SK-N-SH (cell line): ENCODE results near the gene ROPN1L.

ENCODE experiments used
- CHD2 ChIP-seq: fragments of 150-350 bp; IDR thresholded peaks from 2 replicates; pipeline ENCODE4 v1.6.1; 2018; ENCODE audit warnings: low read length; ENCODE audit not compliant: partially characterized antibody
- CTCF ChIP-seq: fragments of 200-600 bp; sonication (generic); IDR thresholded peaks from 2 replicates; pipeline ENCODE4 v1.6.1; 2017; ENCODE audit warnings: antibody characterized with exemption, mild to moderate bottlenecking, moderate library complexity
- ELF1 ChIP-seq: IDR thresholded peaks from 2 replicates; pipeline ENCODE4 v1.4.0; 2012
- MAX ChIP-seq: IDR thresholded peaks from 2 replicates; pipeline ENCODE4 v1.4.0; 2012; ENCODE audit warnings: low read depth
- PBX3 ChIP-seq: IDR thresholded peaks from 2 replicates; pipeline ENCODE4; 2012
- POLR2AphosphoS5 ChIP-seq: IDR thresholded peaks from 2 replicates; pipeline ENCODE4 v1.6.1; 2012; ENCODE audit warnings: low read depth, low read length
- RAD21 ChIP-seq: IDR thresholded peaks from 2 replicates; pipeline ENCODE4 v1.6.1; 2012; ENCODE audit warnings: mild to moderate bottlenecking, low read length
- SIN3A ChIP-seq: IDR thresholded peaks from 2 replicates; pipeline ENCODE4 v1.6.1; 2012; ENCODE audit warnings: low read depth, mild to moderate bottlenecking, low read length, moderate library complexity, borderline replicate concordance
- TAF1 ChIP-seq: IDR thresholded peaks from 2 replicates; pipeline ENCODE4 v1.6.1; 2012; ENCODE audit warnings: low read depth, mild to moderate bottlenecking, low read length, moderate library complexity, borderline replicate concordance
- ZBTB33 ChIP-seq: IDR thresholded peaks from 2 replicates; pipeline ENCODE4 v1.4.0; 2012; ENCODE audit warnings: low read depth, borderline replicate concordance

GRCh38 chr5:10447041-10447440, 5.4 kb downstream of the ROPN1L start:
- TF ChIP-seq CTCF (no peak), ELF1 (no peak), PBX3 (no peak), POLR2AphosphoS5 (no peak), CHD2 (no peak), SIN3A (no peak), ZBTB33 (no peak), MAX (no peak), RAD21 (no peak), TAF1 (no peak)
